SU-DHL-6 (cell line): Measurements from ENCODE around the gene SLC35D1.
A peak's percentile ranks its signal among the peaks of the same experiment; 100 is the strongest.

ENCODE experiments used
- H2AFZ ChIP-seq: fragments of 200-600 bp; sonication (generic); 2 replicates; pipeline ENCODE4 v1.6.1; 2014; ENCODE audit warnings: low read depth, mild to moderate bottlenecking, moderate library complexity, mixed read lengths, antibody characterized with exemption, low read length; ENCODE audit not compliant: severe bottlenecking
- H3F3A ChIP-seq: fragments of 200-600 bp; shearing (Covaris generic); 2 replicates; pipeline ENCODE4 v1.6.0; 2016; ENCODE audit warnings: antibody characterized with exemption, mild to moderate bottlenecking; ENCODE audit not compliant: insufficient read depth
- H3K27ac ChIP-seq: fragments of 200-600 bp; sonication (generic); 2 replicates; pipeline ENCODE4 v1.5.1; 2016; ENCODE audit warnings: low read depth, mild to moderate bottlenecking, low read length, moderate library complexity, mixed read lengths
- H3K27me3 ChIP-seq: fragments of 200-600 bp; sonication (generic), shearing (Covaris generic); 2 replicates; pipeline ENCODE4 v1.6.0; 2014; ENCODE audit warnings: mild to moderate bottlenecking, low read length
- H3K36me3 ChIP-seq: fragments of 200-600 bp; sonication (generic); 2 replicates; pipeline ENCODE4 v1.6.1; 2014; ENCODE audit warnings: mild to moderate bottlenecking, low read length, mixed read lengths
- H3K4me2 ChIP-seq: fragments of 300-600, 200-600 bp; shearing (Covaris generic), sonication (generic); 2 replicates; pipeline ENCODE4 v1.6.0; 2014; ENCODE audit warnings: low read length, low read depth, mild to moderate bottlenecking; ENCODE audit not compliant: poor library complexity, severe bottlenecking
- H3K4me3 ChIP-seq: fragments of 200-600 bp; sonication (generic); 2 replicates; pipeline ENCODE4 v1.5.1; 2014; ENCODE audit warnings: antibody characterized with exemption, low read length, mild to moderate bottlenecking, mixed read lengths; ENCODE audit not compliant: insufficient read depth, poor library complexity, severe bottlenecking
- H3K79me2 ChIP-seq: fragments of 200-600 bp; sonication (generic); 2 replicates; pipeline ENCODE4 v1.6.1; 2014; ENCODE audit warnings: mild to moderate bottlenecking, low read length, moderate library complexity; ENCODE audit not compliant: insufficient read depth
- H3K9ac ChIP-seq: fragments of 200-600 bp; sonication (generic); 2 replicates; pipeline ENCODE4 v1.7.0; 2014; ENCODE audit warnings: mild to moderate bottlenecking, low read length
- H3K9me2 ChIP-seq: fragments of 200-600 bp; sonication (generic); replicated peaks from 2 replicates; pipeline ENCODE4 v1.6.1; 2014; ENCODE audit warnings: low read length; ENCODE audit not compliant: insufficient read depth
- H3K9me3 ChIP-seq: fragments of 200-600 bp; sonication (generic); 2 replicates; pipeline ENCODE4 v1.6.1; 2014; ENCODE audit warnings: low read length, mixed read lengths; ENCODE audit not compliant: insufficient read depth
- H4K20me1 ChIP-seq: fragments of 200-600 bp; sonication (generic); 2 replicates; pipeline ENCODE4 v1.6.1; 2014; ENCODE audit warnings: low read depth, mild to moderate bottlenecking, antibody characterized with exemption, low read length, moderate library complexity, mixed read lengths
- EZH2phosphoT487 ChIP-seq: fragments of 200-600 bp; sonication (generic), shearing (Covaris generic); conservative IDR thresholded peaks from 2 replicates; pipeline ENCODE4 v1.6.1; 2018; ENCODE audit warnings: mild to moderate bottlenecking, antibody characterized with exemption, low read length, moderate library complexity, mixed read lengths
- TF ChIP-seq, protein P1 (sequence below): fragments of 200-600 bp; sonication (generic); IDR thresholded peaks from one replicate; pipeline ENCODE4 v1.5.1; 2017; ENCODE audit warnings: antibody characterized with exemption, mild to moderate bottlenecking, low read length, moderate library complexity; ENCODE audit not compliant: insufficient read depth, poor library complexity, severe bottlenecking

The SLC35D1 gene

DNA sequence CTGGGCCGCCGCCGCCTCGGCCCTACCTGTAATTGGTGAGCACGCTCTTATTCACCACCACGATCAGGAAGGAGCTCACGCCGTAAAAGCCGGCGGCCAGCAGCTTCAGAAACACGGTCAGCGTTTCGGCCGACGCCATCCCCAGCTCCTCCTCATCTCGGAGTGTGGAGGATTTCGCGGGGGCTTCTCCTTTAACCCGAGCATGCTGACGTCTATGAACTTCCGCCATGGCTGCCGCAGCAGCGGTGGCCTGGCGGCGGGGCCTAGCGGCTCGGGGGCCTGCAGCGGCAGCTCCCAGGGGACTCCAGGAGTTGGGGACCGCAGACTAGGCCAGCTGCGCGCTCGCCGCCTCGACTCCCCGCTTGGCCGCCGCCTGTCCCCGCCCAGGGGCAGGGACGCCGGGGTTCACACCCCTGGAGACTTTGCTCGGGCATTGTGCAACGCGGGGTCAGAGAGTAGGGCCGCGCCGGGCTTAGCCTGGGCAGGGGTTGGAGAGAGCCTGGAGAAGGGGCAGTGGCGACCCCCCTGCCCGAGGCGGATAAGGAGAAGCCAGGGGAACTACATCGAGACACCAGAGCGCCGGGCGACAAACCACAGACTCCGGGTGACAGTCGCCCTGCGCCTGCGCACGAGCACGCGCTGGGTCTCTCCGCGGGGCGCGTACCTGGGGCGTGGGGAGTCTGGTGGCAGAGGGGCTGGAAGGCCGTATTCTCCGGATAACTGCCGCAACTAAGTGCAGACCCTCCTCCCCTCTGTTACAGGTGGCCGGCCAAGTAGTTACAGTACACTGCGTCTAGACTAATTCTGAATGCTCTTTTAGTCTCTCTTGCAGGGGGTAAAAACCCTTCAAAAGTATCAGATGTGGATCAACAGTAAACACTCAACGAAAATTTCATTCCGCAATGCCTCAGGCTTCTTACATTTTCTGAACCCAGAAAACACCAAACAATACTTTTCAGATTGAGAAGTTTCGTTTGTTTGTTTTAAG lies at the start of gene SLC35D1:
Gene SLC35D1, minus strand, starts transcription at position 364 of the 988 bp plus-strand sequence. Its CDS starts 135 bp downstream, at position 229.
- H3K79me2 ChIP-seq = 0 out of 2 replicates have a peak, but pooled peaks cover 4% of the 10 kb centered on the region
- TF ChIP-seq, protein P1, sequence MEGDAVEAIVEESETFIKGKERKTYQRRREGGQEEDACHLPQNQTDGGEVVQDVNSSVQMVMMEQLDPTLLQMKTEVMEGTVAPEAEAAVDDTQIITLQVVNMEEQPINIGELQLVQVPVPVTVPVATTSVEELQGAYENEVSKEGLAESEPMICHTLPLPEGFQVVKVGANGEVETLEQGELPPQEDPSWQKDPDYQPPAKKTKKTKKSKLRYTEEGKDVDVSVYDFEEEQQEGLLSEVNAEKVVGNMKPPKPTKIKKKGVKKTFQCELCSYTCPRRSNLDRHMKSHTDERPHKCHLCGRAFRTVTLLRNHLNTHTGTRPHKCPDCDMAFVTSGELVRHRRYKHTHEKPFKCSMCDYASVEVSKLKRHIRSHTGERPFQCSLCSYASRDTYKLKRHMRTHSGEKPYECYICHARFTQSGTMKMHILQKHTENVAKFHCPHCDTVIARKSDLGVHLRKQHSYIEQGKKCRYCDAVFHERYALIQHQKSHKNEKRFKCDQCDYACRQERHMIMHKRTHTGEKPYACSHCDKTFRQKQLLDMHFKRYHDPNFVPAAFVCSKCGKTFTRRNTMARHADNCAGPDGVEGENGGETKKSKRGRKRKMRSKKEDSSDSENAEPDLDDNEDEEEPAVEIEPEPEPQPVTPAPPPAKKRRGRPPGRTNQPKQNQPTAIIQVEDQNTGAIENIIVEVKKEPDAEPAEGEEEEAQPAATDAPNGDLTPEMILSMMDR = no peak
- TF ChIP-seq EZH2phosphoT487 = no peak

DNA sequence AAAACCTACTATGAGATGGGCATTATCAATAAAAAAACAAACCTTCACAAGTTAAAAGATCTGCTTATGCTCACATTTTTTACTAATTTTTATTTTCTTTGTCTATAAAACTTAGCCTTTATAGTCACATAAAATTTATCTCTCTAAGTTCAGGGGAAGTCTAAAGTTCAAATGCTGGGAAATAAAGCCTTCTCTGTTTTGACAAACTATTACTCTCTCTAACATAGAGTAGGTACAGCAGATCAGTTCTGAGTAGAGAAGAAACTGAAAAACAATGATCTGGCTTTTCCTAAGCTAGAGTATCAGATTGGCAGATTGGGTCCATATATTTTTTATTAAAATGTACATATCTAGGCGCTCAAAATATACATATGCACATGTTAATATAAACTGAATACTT lies 49.6 kb upstream of the SLC35D1 start:
- H3K9ac ChIP-seq = no peak overlapping the region
- no peak overlapping the region for H3K4me3 ChIP-seq
- no peaks in the 10 kb centered on the region for H3K36me3 ChIP-seq

More for the DNA sequence above, at the start of gene SLC35D1:
- H2AFZ ChIP-seq = peak within 1 kb of the TSS; percentile 97
- H3K9ac ChIP-seq = peak within 1 kb of the TSS; percentile 81
- H4K20me1 ChIP-seq = no peaks in the 10 kb centered on the region
- no peaks in the 10 kb centered on the region for H3K27me3 ChIP-seq
- no peaks in the 10 kb centered on the region for H3K9me3 ChIP-seq
- peaks cover 26% of the 10 kb centered on the region for H3K36me3 ChIP-seq
- H3K27ac ChIP-seq = peak within 1 kb of the TSS; percentile 80
- no peaks in the 10 kb centered on the region for H3K9me2 ChIP-seq
- peaks cover 11% of the 10 kb centered on the region for H3F3A ChIP-seq
- peak within 1 kb of the TSS; percentile 70 for H3K4me2 ChIP-seq
- peak within 1 kb of the TSS; percentile 65 for H3K4me3 ChIP-seq

GRCh38 chr1:67100833-67101232 lies 46.9 kb upstream of the SLC35D1 start:
- Histone ChIP-seq H4K20me1 (no peaks in the 10 kb centered on the region), H3K4me2 (no peak overlapping the region), H2AFZ (peak overlapping the region; percentile 16), H3K36me3 (no peaks in the 10 kb centered on the region), H3F3A (0 out of 2 replicates have a peak, but pooled peaks cover 5% of the 10 kb centered on the region), H3K27ac (no peak overlapping the region), H3K4me3 (no peak overlapping the region), H3K79me2 (no peaks in the 10 kb centered on the region), H3K9me3 (no peaks in the 10 kb centered on the region), H3K9ac (no peak overlapping the region), H3K9me2 (no peaks in the 10 kb centered on the region), H3K27me3 (no peaks in the 10 kb centered on the region)
- TF ChIP-seq, protein P1 = no peak
- no peak for TF ChIP-seq EZH2phosphoT487

More for the DNA sequence above, 49.6 kb upstream of the SLC35D1 start:
- H2AFZ ChIP-seq = no peak overlapping the region
- TF ChIP-seq, protein P1 = no peak
- TF ChIP-seq EZH2phosphoT487 = no peak
- H3K27ac ChIP-seq = no peak overlapping the region
- no peak overlapping the region for H3K4me2 ChIP-seq
- H3K9me2 ChIP-seq = no peaks in the 10 kb centered on the region
- H3K79me2 ChIP-seq = no peaks in the 10 kb centered on the region
- no peaks in the 10 kb centered on the region for H3K9me3 ChIP-seq
- H3K27me3 ChIP-seq = no peaks in the 10 kb centered on the region
- H3F3A ChIP-seq = peaks cover 15% of the 10 kb centered on the region
- no peaks in the 10 kb centered on the region for H4K20me1 ChIP-seq
